ENCODE results near the gene TMEM202.
"Not testable (repeated sequence)": the region's sequence is repeated elsewhere in the genome, so short reads cannot be mapped to it uniquely, and the experiment has no call there.

Gene TMEM202, protein sequence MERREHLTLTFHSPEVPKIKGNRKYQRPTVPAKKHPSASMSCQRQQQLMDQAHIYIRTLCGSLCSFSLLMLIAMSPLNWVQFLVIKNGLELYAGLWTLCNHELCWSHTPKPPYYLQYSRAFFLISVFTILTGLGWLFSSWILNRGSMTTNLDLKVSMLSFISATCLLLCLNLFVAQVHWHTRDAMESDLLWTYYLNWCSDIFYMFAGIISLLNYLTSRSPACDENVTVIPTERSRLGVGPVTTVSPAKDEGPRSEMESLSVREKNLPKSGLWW
- total RNA-seq = 0 reads per million in 2 donors

DNA sequence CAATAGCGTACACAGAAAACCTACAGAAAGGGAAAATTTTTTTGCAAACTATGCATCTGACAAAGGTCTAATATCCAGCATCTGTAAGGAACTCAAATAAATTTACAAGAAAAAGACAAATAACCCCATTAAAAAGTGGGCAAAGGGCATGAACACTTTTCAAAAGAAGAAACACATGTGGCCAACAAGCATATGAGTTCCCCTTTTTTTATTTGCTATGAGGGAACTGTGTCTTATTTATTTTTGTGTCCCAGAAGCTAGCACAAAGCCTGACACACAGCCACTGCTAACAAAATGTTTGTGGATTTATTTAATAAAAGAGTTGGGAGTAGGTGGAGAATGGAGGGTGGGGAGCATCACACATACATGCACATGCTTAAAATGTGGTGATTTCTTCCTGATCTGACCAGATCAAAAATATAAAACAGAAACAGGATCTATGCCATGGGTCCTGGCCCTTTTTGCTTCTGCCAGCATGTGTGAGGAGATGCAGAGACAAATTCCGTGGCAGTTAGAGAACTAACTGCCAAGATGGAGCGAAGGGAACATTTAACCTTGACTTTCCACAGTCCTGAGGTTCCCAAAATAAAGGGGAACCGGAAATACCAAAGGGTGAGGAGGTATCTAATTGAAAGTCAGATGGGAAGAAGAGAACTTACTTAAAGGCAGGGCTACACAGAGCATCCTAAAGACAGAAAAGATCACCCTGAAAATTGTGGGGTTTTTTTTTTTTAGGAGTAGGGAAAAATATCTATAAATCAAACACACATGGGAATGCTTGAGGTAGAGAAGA lies at the start of gene TMEM202:
Gene TMEM202, plus strand, starts transcription at position 510 of the 793 bp plus-strand sequence. Its CDS starts 22 bp downstream, at position 532.
- DNase-seq = no peak

DNA sequence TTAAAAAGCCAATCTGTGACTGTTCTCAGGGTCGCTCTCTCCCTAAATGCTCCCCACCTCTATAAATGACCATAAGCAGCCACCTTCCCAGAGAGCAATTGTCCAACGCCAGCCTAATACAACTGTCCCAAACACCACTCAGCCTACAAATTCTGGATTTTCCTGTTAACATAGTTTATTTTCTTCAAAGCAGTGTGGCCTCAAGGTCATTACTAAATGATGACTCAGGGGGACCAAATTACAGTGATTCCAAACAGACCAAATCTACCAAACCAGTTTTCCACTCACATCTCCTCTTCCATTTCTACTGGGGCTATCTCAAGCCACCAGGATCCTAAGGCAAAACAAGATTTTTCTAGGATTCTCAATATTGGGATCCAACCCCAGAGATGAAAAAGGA lies 44.8 kb upstream of the TMEM202 start:
- no peak for DNase-seq

DNA sequence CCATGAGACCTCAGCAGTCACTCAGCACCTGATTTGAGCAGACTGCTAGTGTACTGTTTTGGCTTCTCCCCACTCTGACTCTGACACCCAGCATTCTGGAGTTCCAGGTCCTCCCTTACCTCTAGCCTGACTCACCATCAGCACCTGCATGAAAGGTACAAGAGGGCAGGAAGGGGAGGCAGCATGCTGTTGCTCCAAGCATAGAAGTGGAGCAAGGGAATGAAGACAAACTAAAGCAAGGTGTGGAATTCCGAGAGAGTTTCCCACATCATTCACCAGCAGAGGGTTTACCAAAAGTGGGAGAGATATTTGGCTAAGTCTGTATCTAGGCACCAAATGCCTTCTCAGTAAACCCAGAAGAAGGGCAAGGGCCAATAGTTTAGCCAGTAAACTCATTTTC lies 43.6 kb upstream of the TMEM202 start:
- no peak for DNase-seq

DNA sequence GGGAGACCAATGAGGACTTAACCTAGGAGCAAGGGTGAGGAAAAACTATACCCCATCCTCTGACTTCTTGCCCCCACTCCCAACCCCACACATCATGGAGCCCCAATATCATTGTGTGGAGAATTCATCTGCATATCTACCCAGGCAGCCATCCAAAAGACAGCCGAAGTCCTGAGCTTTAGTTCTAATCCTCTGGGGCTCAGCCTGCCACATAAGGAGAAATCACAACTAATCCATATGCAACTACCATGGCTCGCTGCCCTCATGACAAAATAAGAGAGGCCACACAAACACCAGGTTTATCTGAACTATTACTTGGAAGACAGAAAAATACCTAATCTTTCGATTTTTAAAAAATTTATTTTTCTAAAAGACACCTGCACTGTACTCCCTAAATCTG lies 40.0 kb upstream of the TMEM202 start:
- no peak for DNase-seq

DNA sequence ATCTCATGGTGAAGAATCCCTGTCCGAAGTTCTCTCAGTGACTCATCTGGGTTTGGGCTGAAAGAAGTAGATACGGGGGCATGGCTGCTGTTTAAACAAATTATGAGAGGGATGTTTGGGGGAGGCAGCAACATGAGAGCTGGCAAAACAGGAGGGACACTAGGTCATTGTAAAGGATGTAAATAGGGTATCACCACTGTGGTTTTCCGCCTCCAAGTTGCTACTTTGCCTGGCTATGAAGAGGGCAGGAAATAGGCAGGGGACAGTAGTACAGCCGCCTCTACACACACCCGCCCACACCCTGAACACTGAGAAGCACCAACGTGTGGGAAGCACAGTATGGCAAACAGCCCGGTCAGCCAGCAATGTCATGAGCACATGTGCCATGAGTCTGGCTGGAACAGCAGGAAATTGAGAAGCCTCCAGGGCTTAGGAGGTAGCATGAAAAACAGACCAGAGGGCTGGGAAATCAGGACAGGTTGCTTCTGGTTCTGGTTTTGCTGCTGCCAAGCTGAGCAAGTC lies 39.4 kb upstream of the TMEM202 start:
- no peak for DNase-seq

DNA sequence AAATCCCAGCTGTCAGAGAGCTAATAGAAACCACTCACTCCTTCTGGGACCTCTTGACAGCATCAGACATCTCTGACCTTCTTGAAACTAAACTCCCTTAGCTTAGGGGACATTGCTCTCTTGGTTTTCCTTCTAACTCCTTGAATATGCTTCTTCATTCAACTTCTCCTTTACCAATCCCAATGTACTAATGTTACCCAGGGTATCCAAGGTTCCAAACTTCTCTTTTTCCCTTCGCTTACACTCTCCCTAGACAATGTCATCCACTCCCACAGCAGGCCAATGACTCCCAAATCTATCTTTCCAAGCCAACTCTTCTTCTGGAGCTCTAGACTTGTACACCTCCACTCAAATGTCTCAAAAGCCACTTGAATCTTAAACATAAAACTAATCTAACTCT lies 36.9 kb upstream of the TMEM202 start:
- DNase-seq = no peak

DNA sequence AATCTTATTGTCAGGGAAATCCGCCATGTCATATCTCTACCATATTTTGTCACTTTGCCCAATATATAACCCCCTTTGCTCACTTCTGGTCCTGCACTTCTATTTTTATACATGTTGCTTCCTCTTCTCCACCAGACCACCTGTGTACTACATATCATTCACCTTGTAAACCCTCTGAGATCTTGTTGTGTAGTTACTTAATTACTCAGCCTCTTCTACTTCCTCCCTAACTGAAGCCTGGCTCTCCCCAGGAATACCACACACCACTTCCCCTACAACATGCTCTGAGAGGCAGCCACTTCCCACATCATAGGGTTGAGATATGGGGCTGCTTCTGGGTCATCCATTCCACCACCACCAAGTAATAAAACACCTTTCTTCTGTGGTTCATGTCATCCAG lies 32.3 kb upstream of the TMEM202 start:
- DNase-seq = no peak

DNA sequence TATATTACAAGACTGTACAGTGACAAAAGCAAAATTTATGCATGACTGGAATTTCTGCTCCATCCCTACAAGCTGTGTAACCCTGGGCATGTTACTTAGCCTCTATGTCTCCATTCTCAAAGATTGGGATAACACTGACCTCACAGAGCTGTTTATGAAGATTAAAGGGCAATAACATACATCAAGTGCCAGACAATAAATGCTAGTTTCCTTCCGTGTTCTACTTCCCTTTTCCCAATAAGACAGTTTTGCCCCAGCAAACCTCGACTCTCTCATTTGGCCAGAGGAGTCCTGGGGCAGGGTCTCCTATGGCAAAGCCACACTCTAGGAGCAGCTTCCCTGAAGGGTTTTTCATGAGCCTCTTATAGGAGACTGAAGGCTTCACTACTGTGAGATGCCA lies 29.8 kb upstream of the TMEM202 start:
- no peak for DNase-seq

DNA sequence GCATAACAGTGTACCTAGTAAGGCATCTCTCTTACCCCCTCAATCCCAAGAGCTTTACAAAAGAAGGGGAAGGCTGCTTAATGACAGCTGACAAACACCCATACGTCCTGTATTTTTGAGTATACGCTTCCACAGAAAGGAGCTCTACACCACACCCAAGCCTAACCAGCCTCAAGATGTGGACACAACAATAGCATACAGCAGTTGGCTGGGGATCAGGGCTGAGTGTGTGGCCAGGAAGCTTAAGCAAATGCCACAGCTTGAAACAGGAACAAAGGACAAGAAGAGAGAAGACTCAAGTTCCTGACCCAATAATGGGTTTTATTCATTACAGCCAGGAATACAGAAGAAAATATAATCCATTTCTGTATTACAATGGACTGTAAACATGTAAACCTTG lies 29.2 kb upstream of the TMEM202 start:
- no peak for DNase-seq

DNA sequence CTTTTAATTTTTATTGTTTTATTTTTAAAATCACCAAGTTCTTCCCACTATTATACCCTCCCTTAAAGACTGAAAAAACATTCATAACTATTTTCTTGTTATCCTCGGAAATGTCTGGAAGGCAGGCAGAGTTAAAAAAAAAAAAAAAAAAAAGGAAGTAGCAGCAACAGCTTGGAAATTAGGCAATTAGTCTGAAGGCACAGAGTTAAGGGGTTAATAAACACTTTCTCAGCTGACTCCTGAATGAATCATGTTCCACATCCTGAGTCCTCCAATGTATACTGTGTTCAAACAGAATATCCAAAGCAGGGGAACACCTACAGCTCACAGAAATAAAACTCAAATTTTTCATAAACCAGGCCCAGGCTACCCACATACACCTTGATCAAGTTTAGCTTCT lies 28.1 kb upstream of the TMEM202 start:
- DNase-seq = no peak

DNA sequence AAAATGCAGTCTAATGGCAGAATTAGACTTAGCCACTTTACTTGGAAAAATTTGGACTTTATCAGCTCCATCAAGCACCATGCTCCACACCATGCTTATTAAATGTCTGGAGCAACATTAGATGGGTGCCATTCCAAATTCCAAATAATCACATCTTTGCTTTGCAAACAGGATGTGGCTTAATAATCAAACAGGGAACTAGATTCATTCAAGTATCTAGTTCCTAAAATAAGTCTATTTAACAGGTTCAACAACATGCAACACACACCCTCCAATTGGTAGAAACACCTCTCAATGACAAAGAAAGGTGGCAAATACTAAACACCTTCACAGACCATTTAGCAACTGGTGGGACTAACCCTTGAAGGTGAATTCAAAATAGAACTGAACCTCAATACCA lies 25.7 kb upstream of the TMEM202 start:
- DNase-seq = no peak

DNA sequence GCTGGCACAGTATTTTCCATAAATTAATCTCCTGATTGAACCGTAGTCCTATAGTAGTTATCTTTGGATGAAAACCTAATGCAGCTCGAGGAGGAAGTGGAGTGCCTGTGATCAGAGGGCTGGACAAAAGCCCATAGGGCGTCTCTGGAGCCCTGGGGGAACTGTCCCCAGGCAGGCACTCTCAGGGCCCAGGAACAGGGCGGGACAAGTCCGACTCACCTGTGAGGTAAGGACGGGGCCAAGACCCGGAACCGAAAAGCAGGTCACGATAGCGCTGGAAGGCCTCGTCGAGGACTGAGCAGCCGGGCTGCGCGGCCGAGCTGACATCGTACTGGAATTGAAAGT lies 22.6 kb upstream of the TMEM202 start:
- DNase-seq = no peak

DNA sequence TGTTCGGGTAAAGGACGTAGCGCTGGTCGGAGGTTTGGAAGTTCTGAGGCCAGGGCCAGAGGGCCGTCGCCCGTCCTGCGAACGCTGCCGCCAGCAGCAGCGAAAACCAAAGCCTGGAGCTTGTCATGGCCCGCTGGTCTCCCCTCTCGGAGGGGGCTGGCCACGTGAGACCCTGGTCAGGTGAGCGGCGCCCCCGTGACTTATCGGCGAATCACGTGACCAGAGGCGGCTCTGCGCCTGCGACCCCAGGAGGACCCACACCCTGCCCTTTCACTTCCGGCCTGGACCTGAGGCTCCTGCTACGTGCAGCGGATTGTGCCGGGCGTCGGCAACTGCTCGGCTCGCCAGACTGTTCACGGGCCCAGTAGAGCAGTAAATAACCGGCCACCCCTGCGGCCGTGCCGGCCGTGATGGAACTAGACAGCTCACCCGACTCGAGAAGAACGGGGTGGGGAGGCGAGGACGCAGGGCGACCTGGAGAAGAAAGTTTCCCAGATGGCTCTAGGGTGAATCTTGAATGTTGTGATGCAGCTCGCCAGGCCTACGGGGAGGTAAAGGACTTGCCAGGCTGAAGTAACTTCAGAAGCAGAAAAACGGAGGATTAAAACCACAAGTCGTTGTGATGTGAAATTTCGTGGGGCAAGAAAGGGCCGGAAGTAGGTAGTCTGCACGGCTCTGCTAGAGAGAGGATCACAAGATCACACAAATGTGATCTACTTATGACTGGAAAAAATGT lies 22.1 kb upstream of the TMEM202 start, which contains the start of gene HEXA:
Gene HEXA, minus strand, starts transcription at position 169 of the 736 bp plus-strand sequence. Its CDS starts 42 bp downstream, at position 127.
- DNase-seq = peak; percentile 98

DNA sequence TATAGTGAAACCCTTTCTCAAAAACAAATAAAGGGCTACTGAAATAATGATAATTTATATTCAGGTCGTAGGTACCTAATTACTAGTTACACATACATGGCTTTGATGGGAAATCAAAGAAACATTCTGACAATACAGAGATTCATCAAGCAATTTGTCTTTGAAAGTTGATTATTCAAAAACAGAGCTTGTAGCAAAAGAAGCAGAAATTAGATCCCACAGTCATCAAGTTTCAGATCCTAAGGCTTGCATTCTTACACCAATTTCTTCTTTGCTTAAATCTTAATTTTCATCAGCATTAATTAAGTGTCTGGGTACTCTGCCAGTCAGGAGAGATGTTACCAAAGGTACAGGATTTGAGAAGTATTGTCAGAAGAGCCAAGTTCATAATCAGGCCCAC lies 20.8 kb upstream of the TMEM202 start:
- no peak for DNase-seq

DNA sequence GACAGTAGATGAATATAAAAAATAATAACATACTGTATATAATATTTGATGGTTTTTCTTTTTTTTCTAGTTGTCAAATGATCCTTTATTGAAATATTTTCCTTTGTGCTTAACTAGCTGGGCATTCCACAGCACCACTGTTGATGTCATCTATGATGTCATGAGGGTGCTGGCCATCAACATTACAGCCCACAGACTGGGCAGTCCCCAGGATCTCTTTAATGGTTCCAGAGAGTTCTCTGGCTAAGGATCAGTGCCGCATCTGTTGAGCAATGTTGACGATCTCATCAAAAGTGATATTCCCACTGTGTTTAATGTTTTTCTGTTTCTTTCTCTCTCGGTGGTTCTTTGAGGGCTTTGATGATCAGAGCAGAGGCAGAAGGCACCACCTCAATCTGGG lies 19.0 kb upstream of the TMEM202 start:
- not testable (repeated sequence) for DNase-seq

DNA sequence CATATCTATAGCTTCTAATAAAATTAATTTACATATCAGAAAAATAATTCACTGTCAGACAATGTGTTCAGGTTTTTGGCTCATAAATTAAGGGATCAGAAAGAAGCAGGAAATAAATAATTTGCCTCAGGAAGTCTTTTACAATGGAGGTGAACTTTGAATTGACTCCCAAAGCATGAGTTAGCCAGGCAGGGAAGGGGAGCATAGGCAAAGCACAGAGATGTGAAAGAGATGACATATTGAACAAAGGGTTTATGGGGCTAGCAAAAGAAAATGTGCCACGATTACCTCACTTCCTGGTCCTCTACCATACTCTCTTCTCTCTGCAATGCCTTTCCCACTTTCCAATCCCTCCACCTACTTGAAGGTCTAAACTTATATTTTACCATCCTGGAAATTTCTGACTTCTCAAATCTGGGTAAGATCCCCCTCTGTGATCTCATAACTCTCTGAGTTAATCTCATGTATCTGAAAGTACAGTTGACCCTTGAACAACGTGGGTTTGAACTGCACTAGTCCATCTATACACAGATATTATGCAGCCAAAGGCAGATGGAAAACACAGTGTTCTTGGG lies 18.2 kb upstream of the TMEM202 start:
- no peak for DNase-seq

DNA sequence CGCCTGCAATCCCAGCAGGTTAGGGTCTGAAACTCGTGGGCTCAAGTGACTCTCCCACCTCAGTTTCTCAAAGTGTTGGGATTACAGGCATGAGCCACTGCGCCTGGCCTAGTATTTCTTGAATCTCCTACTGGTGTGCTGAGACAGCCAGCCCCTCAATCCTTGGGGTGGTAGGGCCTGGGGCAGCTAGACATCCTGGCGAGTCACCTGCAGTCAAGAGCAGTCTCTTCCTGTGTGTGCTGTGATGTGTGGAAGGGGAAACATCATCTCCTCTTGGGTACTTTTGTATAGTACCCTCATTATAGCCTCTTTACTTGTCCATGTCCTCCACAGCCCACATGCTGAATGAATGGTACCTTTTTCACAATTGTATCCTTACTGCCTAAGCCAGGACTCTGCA lies 17.4 kb upstream of the TMEM202 start:
- no peak for DNase-seq

DNA sequence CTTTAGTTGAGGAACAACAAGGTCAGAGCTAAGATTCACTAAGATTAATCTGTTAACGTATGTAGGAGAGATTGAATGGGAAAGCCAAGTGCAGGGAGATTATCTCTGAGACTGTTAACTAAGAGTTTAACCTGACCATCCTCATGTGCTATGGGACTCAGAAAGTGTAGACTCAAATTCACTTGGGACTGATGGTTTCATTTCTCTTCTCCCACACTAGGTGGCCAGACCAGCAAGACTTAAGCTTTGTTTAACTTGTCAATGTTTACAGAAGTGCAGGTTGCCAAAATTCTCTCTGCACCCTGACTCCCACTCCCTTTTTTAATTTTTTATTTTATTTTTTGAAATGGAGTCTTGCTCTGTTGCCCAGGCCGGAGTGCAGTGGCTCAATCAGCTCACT lies 16.0 kb upstream of the TMEM202 start:
- DNase-seq = no peak

DNA sequence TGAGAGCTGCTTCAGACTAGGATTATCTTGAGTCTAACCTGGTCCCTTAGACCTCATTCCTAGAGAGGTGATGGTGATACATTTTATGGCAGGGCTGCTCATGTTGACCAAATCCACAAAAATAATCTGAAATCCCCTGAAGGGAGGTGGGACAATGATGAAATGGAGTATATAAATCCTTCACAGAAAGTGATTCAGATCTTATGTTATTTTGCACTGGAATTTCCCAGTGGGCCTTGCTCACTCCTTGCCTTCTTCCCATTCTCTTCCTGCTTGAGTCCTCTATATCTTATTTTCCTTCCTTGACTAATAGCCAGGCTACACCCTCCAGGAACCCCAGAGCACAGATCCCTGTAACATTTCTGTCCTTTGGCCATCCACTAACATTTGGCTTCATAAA lies 10.4 kb upstream of the TMEM202 start:
- DNase-seq = no peak

DNA sequence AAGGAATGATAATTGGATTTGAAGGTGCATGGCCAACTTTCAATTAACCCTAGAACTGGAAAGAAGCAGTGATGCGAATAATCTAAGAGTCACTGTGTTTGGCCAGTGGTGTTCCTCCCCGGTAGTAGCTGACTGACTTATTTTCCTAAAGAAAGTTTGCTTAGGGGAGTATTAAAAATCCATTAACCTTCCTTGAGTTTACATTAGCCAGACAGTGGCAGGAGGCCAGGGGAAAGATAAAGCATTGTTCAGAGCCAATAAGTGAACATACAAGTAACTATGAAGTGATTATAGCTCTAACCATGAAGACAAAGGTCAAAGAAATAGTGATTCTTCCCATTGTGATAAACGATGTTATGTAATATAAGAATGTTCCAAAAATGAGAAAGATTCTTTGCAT lies 8.9 kb upstream of the TMEM202 start:
- DNase-seq = no peak

DNA sequence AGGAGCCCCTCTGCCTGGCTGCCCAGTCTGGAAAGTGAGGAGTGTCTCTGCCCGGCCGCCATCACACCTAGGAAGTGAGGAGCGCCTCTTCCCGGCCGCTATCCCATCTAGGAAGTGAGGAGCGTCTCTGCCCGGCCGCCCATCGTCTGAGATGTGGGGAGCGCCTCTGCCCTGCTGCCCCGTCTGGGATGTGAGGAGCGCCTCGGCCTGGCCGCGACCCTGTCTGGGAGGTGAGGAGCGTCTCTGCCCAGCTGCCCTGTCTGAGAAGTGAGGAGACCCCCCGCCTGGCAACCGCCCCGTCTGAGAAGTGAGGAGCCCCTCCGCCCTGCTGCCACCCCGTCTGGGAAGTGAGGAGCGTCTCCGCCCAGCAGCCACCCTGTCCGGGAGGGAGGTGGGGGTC lies 1.8 kb upstream of the TMEM202 start:
- DNase-seq = not testable (repeated sequence)

DNA sequence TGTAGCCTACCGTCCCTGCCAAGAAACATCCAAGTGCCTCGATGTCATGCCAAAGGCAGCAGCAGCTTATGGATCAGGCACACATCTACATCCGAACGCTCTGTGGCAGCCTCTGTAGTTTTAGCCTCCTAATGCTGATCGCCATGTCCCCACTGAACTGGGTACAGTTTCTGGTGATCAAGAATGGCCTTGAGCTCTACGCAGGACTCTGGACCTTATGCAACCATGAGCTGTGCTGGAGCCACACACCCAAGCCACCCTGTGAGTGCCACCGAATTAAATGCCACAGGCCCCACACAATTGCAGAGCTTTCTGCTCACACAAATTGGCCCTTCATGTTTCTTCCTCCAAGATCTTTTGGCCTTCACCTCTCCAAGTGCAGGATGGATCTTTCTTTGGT lies 543 bp downstream of the TMEM202 start:
- DNase-seq = no peak

DNA sequence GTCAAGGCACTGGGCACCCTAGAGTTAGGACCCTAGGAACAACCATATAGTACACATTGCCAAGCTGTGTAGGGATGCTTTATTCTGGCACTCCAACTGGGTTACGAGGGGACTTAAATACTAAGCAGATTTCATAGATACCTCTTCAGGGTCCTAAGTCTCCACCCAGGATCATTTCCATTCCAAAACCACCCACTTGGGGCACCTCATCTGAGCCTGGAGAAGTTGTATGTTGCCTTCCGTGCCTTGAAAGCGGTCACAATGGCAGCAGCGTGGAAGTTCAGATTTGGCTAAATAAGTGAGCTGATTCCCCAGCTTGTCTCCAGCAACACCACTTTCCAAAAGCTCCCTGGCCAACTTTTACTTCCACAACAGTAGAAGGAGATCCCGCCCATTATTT lies 4.6 kb downstream of the TMEM202 start:
- DNase-seq = no peak
